AG09319 (cell line): Measurements from ENCODE around the gene CD101.
"Not testable (repeated sequence)": the region's sequence is repeated elsewhere in the genome, so short reads cannot be mapped to it uniquely, and the experiment has no call there.

ENCODE experiments used
- DNase-seq: peaks from one replicate; pipeline ENCODE4 v3.0.0-alpha.2; 2010; ENCODE audit warnings: low read depth; ENCODE audit errors: extremely low read depth
- CTCF ChIP-seq: IDR thresholded peaks from 2 replicates; pipeline ENCODE4 v1.5.1; 2011; ENCODE audit warnings: low read depth, mild to moderate bottlenecking, inconsistent platforms, low read length, moderate library complexity

CD101 gene

GRCh38 chr1:116961606-116962005 lies 40.0 kb upstream of the CD101 start:
- no peak for TF ChIP-seq CTCF
- no peak for DNase-seq

- no peak for DNase-seq
- no peak for TF ChIP-seq CTCF
Observed at GRCh38 chr1:116962987-116963639, 38.4 kb upstream of the CD101 start.

GRCh38 chr1:116966791-116967190 lies 34.8 kb upstream of the CD101 start:
- DNase-seq: peak; percentile 52
- TF ChIP-seq CTCF: no peak

DNA sequence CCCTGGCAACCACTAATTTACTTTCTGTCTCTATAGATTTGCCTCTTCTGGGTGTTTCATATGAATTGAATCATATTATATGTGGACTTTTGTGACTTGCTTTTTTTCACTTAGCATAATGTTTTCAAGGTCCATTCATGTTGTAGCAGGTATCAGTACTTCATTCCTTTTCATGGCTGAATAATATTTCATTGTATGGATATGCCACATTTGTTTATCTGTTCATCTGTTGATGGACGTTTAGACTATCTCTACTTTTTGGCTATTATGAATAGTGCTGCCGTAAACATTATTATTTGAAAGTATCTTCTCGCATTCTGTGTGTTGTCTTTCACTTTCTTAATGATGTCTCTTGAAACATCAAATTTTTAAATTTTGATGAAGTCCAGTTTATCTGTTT lies 32.8 kb upstream of the CD101 start:
- no peak for TF ChIP-seq CTCF
- DNase-seq: no peak

DNA sequence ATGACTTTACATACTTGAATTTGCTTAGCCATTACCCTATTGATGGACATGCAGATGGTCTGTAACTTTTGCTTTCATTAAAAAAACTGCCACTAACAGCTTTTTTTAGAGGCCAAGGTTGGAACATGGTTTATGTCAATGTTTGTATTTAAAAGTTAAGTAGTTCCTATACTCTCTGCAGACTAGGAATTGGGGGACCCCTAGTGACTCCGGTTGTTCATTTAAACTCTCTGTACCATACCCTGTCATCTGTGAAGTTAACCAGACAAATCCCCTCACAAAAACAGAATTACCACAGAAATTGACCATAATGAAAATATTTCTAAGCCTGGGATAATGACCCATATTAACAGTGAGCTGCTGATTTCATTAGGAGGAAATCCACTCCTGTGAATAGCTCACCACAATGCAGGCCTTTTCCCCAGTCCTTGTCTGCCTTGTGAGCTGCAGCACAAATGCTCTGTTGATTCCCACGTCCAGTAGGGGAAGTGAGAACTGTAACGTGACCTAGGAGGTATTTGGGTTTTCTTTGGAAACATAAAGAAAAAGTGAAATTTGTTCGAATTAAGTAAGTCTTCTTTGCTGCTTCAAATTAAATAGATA lies 30.2 kb upstream of the CD101 start:
- no peak for TF ChIP-seq CTCF
- DNase-seq: no peak

GRCh38 chr1:116971965-116972673 lies 29.4 kb upstream of the CD101 start:
- no peak for DNase-seq
- TF ChIP-seq CTCF: no peak

GRCh38 chr1:116972674-116973030 lies 28.9 kb upstream of the CD101 start:
- DNase-seq: no peak
- no peak for TF ChIP-seq CTCF

- not testable (repeated sequence) for DNase-seq
Observed at GRCh38 chr1:116980309-116980708, 21.3 kb upstream of the CD101 start.
